ENCODE measurements around the gene SHROOM2.
"Not testable (repeated sequence)": the region's sequence is repeated elsewhere in the genome, so short reads cannot be mapped to it uniquely, and the experiment has no call there.

Gene SHROOM2

GRCh38 chrX:9749146-9749692 lies 37.0 kb upstream of the SHROOM2 start:
- TF ChIP-seq POLR2AphosphoS5 (IDR thresholded peaks at IDR 0.05; ENCODE audit: low read depth, low read length): no peak
- no peak for TF ChIP-seq POLR2A (IDR thresholded peaks at IDR 0.05; ENCODE audit: low read depth, low read length)
- no peak for TF ChIP-seq PAX5 (IDR thresholded peaks at IDR 0.05; ENCODE audit: insufficient read depth, low read length, severe bottlenecking)
- no peak for TF ChIP-seq POU2F2 (IDR thresholded peaks at IDR 0.05; ENCODE audit: low read depth, low read length)
- TF ChIP-seq SPI1 (IDR thresholded peaks at IDR 0.05; ENCODE audit: low read depth, low read length): no peak
- no peak for TF ChIP-seq TAF1 (IDR thresholded peaks at IDR 0.05; ENCODE audit: low read depth, low read length)
- DNase-seq (ENCODE audit: insufficient read length, low spot score) (no peak), FAIRE-seq (no peak)

- DNase-seq (ENCODE audit: insufficient read length, low spot score) (no peak), FAIRE-seq (peak; percentile 48)
- TF ChIP-seq PAX5 (IDR thresholded peaks at IDR 0.05; ENCODE audit: insufficient read depth, low read length, severe bottlenecking) (no peak), POLR2A (IDR thresholded peaks at IDR 0.05; ENCODE audit: low read depth, low read length) (no peak), POLR2AphosphoS5 (IDR thresholded peaks at IDR 0.05; ENCODE audit: low read depth, low read length) (no peak), SPI1 (IDR thresholded peaks at IDR 0.05; ENCODE audit: low read depth, low read length) (no peak), TAF1 (IDR thresholded peaks at IDR 0.05; ENCODE audit: low read depth, low read length) (no peak), POU2F2 (IDR thresholded peaks at IDR 0.05; ENCODE audit: low read depth, low read length) (no peak)
Observed at GRCh38 chrX:9757366-9757765, 28.9 kb upstream of the SHROOM2 start.

- FAIRE-seq (no peak), DNase-seq (ENCODE audit: insufficient read length, low spot score) (no peak)
- TF ChIP-seq POLR2A (IDR thresholded peaks at IDR 0.05; ENCODE audit: low read depth, low read length) (no peak), POLR2AphosphoS5 (IDR thresholded peaks at IDR 0.05; ENCODE audit: low read depth, low read length) (no peak), SPI1 (IDR thresholded peaks at IDR 0.05; ENCODE audit: low read depth, low read length) (no peak), PAX5 (IDR thresholded peaks at IDR 0.05; ENCODE audit: insufficient read depth, low read length, severe bottlenecking) (no peak), TAF1 (IDR thresholded peaks at IDR 0.05; ENCODE audit: low read depth, low read length) (no peak), POU2F2 (IDR thresholded peaks at IDR 0.05; ENCODE audit: low read depth, low read length) (no peak)
Observed at GRCh38 chrX:9758021-9758638, 28.1 kb upstream of the SHROOM2 start.

GRCh38 chrX:9759337-9759736 lies 26.9 kb upstream of the SHROOM2 start:
- DNase-seq (ENCODE audit: insufficient read length, low spot score): no peak
- TF ChIP-seq POLR2AphosphoS5 (IDR thresholded peaks at IDR 0.05; ENCODE audit: low read depth, low read length) (no peak), PAX5 (IDR thresholded peaks at IDR 0.05; ENCODE audit: insufficient read depth, low read length, severe bottlenecking) (no peak), POU2F2 (IDR thresholded peaks at IDR 0.05; ENCODE audit: low read depth, low read length) (no peak), SPI1 (IDR thresholded peaks at IDR 0.05; ENCODE audit: low read depth, low read length) (no peak), TAF1 (IDR thresholded peaks at IDR 0.05; ENCODE audit: low read depth, low read length) (no peak), POLR2A (IDR thresholded peaks at IDR 0.05; ENCODE audit: low read depth, low read length) (no peak)
- no peak for FAIRE-seq

- FAIRE-seq (no peak), DNase-seq (ENCODE audit: insufficient read length, low spot score) (no peak)
- TF ChIP-seq PAX5 (IDR thresholded peaks at IDR 0.05; ENCODE audit: insufficient read depth, low read length, severe bottlenecking) (no peak), TAF1 (IDR thresholded peaks at IDR 0.05; ENCODE audit: low read depth, low read length) (no peak), SPI1 (IDR thresholded peaks at IDR 0.05; ENCODE audit: low read depth, low read length) (no peak), POLR2AphosphoS5 (IDR thresholded peaks at IDR 0.05; ENCODE audit: low read depth, low read length) (no peak), POU2F2 (IDR thresholded peaks at IDR 0.05; ENCODE audit: low read depth, low read length) (no peak), POLR2A (IDR thresholded peaks at IDR 0.05; ENCODE audit: low read depth, low read length) (no peak)
Observed at GRCh38 chrX:9765072-9765736, 21.0 kb upstream of the SHROOM2 start.

GRCh38 chrX:9765737-9766097 lies 20.5 kb upstream of the SHROOM2 start, which contains the start of gene GPR143:
GPR143 (minus strand) TSS chrX:9765847; CDS start chrX:9765817, 30 bp downstream.
- DNase-seq (ENCODE audit: insufficient read length, low spot score): no peak
- FAIRE-seq: no peak
- TF ChIP-seq TAF1 (IDR thresholded peaks at IDR 0.05; ENCODE audit: low read depth, low read length): no peak
- no peak for TF ChIP-seq SPI1 (IDR thresholded peaks at IDR 0.05; ENCODE audit: low read depth, low read length)
- no peak for TF ChIP-seq POLR2AphosphoS5 (IDR thresholded peaks at IDR 0.05; ENCODE audit: low read depth, low read length)
- no peak for TF ChIP-seq POLR2A (IDR thresholded peaks at IDR 0.05; ENCODE audit: low read depth, low read length)
- no peak for TF ChIP-seq POU2F2 (IDR thresholded peaks at IDR 0.05; ENCODE audit: low read depth, low read length)
- no peak for TF ChIP-seq PAX5 (IDR thresholded peaks at IDR 0.05; ENCODE audit: insufficient read depth, low read length, severe bottlenecking)

GRCh38 chrX:9767375-9767774 lies 18.9 kb upstream of the SHROOM2 start:
- TF ChIP-seq POLR2A (IDR thresholded peaks at IDR 0.05; ENCODE audit: low read depth, low read length) (no peak), TAF1 (IDR thresholded peaks at IDR 0.05; ENCODE audit: low read depth, low read length) (no peak), POU2F2 (IDR thresholded peaks at IDR 0.05; ENCODE audit: low read depth, low read length) (no peak), POLR2AphosphoS5 (IDR thresholded peaks at IDR 0.05; ENCODE audit: low read depth, low read length) (no peak), SPI1 (IDR thresholded peaks at IDR 0.05; ENCODE audit: low read depth, low read length) (no peak), PAX5 (IDR thresholded peaks at IDR 0.05; ENCODE audit: insufficient read depth, low read length, severe bottlenecking) (no peak)
- FAIRE-seq (no peak), DNase-seq (ENCODE audit: insufficient read length, low spot score) (no peak)

GRCh38 chrX:9768321-9768839 lies 17.8 kb upstream of the SHROOM2 start:
- not testable (repeated sequence) for FAIRE-seq

GRCh38 chrX:9770319-9770718 lies 15.9 kb upstream of the SHROOM2 start:
- DNase-seq (ENCODE audit: insufficient read length, low spot score): no peak
- no peak for TF ChIP-seq PAX5 (IDR thresholded peaks at IDR 0.05; ENCODE audit: insufficient read depth, low read length, severe bottlenecking)
- TF ChIP-seq POLR2A (IDR thresholded peaks at IDR 0.05; ENCODE audit: low read depth, low read length): no peak
- TF ChIP-seq TAF1 (IDR thresholded peaks at IDR 0.05; ENCODE audit: low read depth, low read length): no peak
- no peak for TF ChIP-seq POU2F2 (IDR thresholded peaks at IDR 0.05; ENCODE audit: low read depth, low read length)
- TF ChIP-seq POLR2AphosphoS5 (IDR thresholded peaks at IDR 0.05; ENCODE audit: low read depth, low read length): no peak
- TF ChIP-seq SPI1 (IDR thresholded peaks at IDR 0.05; ENCODE audit: low read depth, low read length): no peak

More at GRCh38 chrX:9768321-9768839, 17.8 kb upstream of the SHROOM2 start:
- DNase-seq (ENCODE audit: insufficient read length, low spot score): not testable (repeated sequence)

More at GRCh38 chrX:9770319-9770718, 15.9 kb upstream of the SHROOM2 start:
- FAIRE-seq: no peak
